GM12875 (cell line): Measurements from ENCODE around the gene MEOX1.
"Not testable (repeated sequence)": the region's sequence is repeated elsewhere in the genome, so short reads cannot be mapped to it uniquely, and the experiment has no call there.

Source experiments
- H3K4me3 ChIP-seq: one replicate; pipeline ENCODE4 v1.5.1; 2011; ENCODE audit warnings: low read depth, low read length, control low read depth
- CTCF ChIP-seq: IDR thresholded peaks from 2 replicates; pipeline ENCODE4 v1.5.1; 2011; ENCODE audit warnings: low read depth, mild to moderate bottlenecking, control low read depth, inconsistent platforms, low read length, moderate library complexity, borderline replicate concordance; ENCODE audit not compliant: insufficient read depth

MEOX1 gene

GRCh38 chr17:43612515-43612914 is 49.2 kb downstream of the MEOX1 start:
- no peak overlapping the region for H3K4me3 ChIP-seq
- no peak for TF ChIP-seq CTCF

GRCh38 chr17:43611230-43611969 is 50.3 kb downstream of the MEOX1 start:
- TF ChIP-seq CTCF: no peak
- H3K4me3 ChIP-seq: no peak overlapping the region

- TF ChIP-seq CTCF: no peak
- H3K4me3 ChIP-seq: no peak overlapping the region
Observed at GRCh38 chr17:43609613-43610385, 51.9 kb downstream of the MEOX1 start.

- TF ChIP-seq CTCF: no peak
- H3K4me3 ChIP-seq: no peak overlapping the region
Observed at GRCh38 chr17:43608313-43608712, 53.4 kb downstream of the MEOX1 start.

GRCh38 chr17:43604549-43604948 is 57.2 kb downstream of the MEOX1 start:
- TF ChIP-seq CTCF: no peak
- H3K4me3 ChIP-seq: no peak overlapping the region

- no peak overlapping the region for H3K4me3 ChIP-seq
- no peak for TF ChIP-seq CTCF
Observed at GRCh38 chr17:43603321-43603720, 58.4 kb downstream of the MEOX1 start.

GRCh38 chr17:43602556-43602955 is 59.2 kb downstream of the MEOX1 start:
- H3K4me3 ChIP-seq: not testable (repeated sequence)
